ENCODE measurements around the gene CMYA5.

The CMYA5 gene

DNA sequence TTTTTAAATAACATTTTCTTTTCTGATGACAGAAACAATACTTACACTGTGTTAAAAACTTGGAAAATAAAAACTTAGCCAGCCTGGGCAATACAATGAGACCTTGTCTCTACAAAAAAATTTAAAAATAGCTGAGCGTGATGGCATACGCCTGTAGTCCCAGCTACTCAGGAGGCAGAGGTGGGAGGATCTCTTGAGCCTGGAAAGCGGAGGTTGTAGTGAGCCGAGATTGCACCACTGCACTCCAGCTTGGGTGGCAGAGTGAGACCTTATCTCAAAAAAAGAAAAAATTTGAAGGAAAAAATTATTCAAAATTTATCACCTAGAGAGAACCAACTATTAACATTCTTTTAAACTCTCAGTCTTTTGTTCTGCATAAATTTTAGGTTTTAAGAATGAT is 4.9 kb upstream of the CMYA5 start:
- no peak overlapping the region for H3K27ac ChIP-seq (ENCODE audit: insufficient read depth, low read depth, low read length, poor library complexity, severe bottlenecking)
- peaks cover 17% of the 10 kb centered on the region for H3K36me3 ChIP-seq (ENCODE audit: control insufficient read depth, insufficient read depth, low read length)
- no peaks in the 10 kb centered on the region for H3K4me1 ChIP-seq (ENCODE audit: control insufficient read depth, insufficient read depth, low read length)
- H3K9me3 ChIP-seq (ENCODE audit: control insufficient read depth, low read length), result no peaks in the 10 kb centered on the region
- no peak overlapping the region for H3K4me3 ChIP-seq (ENCODE audit: insufficient read depth, low read depth, low read length)
- peaks cover 10% of the 10 kb centered on the region for H3K27me3 ChIP-seq (ENCODE audit: control insufficient read depth, insufficient read depth, low read length, poor library complexity, severe bottlenecking)
- 89 to 96% methylated on average over 4 of the region's 4 CpGs for WGBS, 2 experiments

DNA sequence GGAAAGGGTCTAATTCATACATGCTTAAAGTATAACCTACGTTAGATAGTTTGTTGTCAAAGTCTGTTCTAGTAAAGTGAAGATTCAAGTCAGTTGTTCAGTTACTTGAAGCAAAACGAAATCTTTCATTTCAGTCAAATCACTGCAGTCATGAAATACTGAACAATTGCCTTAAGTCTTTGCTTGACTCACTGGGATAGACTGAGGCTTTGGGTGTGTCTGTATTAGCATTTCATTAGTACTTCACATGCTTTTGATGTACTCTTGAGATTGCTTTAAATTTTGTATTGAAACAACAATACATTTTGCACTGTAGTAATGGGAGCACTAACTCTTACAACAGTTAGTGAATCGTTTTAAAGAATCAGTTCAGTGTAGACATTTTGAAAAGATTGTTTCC is 4.0 kb upstream of the CMYA5 start:
- Histone ChIP-seq H3K27ac (ENCODE audit: insufficient read depth, low read depth, low read length, poor library complexity, severe bottlenecking) (no peak overlapping the region), H3K4me3 (ENCODE audit: insufficient read depth, low read depth, low read length) (no peak overlapping the region), H3K9me3 (ENCODE audit: control insufficient read depth, low read length) (no peaks in the 10 kb centered on the region), H3K4me1 (ENCODE audit: control insufficient read depth, insufficient read depth, low read length) (no peaks in the 10 kb centered on the region), H3K27me3 (ENCODE audit: control insufficient read depth, insufficient read depth, low read length, poor library complexity, severe bottlenecking) (peaks cover 13% of the 10 kb centered on the region), H3K36me3 (ENCODE audit: control insufficient read depth, insufficient read depth, low read length) (peaks cover 17% of the 10 kb centered on the region)
- 90 to 95% methylated on average over 3 of the region's 3 CpGs for WGBS, 2 experiments

DNA sequence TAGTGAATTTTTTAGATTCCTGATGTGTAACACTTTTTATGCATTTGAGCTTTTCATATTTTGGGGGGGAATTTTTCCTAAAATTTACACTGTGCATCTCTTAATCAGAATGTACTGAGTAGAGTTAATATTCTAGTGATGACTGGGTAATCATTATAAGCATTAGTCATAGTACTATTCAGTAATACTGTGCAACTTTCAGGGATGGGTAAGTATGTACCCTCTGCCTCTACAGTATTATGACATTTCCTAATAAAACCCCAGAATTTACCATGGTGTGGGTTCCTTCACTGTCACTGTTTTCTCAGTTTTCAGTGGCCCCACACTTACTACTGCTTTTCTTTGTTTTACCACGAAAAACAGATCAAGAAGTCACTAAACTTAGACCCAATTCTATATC is 2.8 kb upstream of the CMYA5 start:
- 96 to 100% methylated on average over 1 of the region's 1 CpG for WGBS, 2 experiments
- Histone ChIP-seq H3K27ac (ENCODE audit: insufficient read depth, low read depth, low read length, poor library complexity, severe bottlenecking) (no peak overlapping the region), H3K27me3 (ENCODE audit: control insufficient read depth, insufficient read depth, low read length, poor library complexity, severe bottlenecking) (peaks cover 13% of the 10 kb centered on the region), H3K36me3 (ENCODE audit: control insufficient read depth, insufficient read depth, low read length) (peaks cover 15% of the 10 kb centered on the region), H3K4me3 (ENCODE audit: insufficient read depth, low read depth, low read length) (no peak overlapping the region), H3K4me1 (ENCODE audit: control insufficient read depth, insufficient read depth, low read length) (no peaks in the 10 kb centered on the region), H3K9me3 (ENCODE audit: control insufficient read depth, low read length) (no peaks in the 10 kb centered on the region)

GRCh38 chr5:79687889-79688288 is 1.7 kb upstream of the CMYA5 start:
- Histone ChIP-seq H3K4me1 (ENCODE audit: control insufficient read depth, insufficient read depth, low read length) (no peaks in the 10 kb centered on the region), H3K27ac (ENCODE audit: insufficient read depth, low read depth, low read length, poor library complexity, severe bottlenecking) (no peak overlapping the region), H3K36me3 (ENCODE audit: control insufficient read depth, insufficient read depth, low read length) (peaks cover 5% of the 10 kb centered on the region), H3K4me3 (ENCODE audit: insufficient read depth, low read depth, low read length) (no peak overlapping the region), H3K9me3 (ENCODE audit: control insufficient read depth, low read length) (no peaks in the 10 kb centered on the region), H3K27me3 (ENCODE audit: control insufficient read depth, insufficient read depth, low read length, poor library complexity, severe bottlenecking) (peaks cover 13% of the 10 kb centered on the region)
- WGBS, 2 experiments, result 93 to 100% methylated on average over 1 of the region's 1 CpG

DNA sequence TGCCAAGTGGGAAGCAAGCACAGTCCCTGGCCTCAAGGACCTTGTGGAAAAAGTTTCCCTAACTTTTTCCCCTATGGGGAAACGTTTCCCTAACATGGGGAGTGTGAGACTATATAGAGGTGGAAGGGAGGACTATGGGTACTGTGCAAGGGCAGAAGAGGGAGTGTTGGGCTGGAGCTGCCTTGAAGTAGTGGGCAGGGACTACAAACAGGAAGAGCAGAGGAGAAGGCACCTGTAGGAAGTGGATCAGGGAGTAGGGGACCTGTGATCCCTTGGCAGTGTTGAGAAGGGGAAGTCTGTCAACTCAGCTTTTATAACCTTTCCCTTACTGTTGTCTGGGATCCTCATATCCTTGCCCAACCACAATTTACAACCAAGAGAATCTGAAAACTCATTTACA is 1.4 kb downstream of the CMYA5 start:
- H3K27me3 ChIP-seq (ENCODE audit: control insufficient read depth, insufficient read depth, low read length, poor library complexity, severe bottlenecking), result peaks cover 13% of the 10 kb centered on the region
- H3K27ac ChIP-seq (ENCODE audit: insufficient read depth, low read depth, low read length, poor library complexity, severe bottlenecking), result no peak overlapping the region
- H3K9me3 ChIP-seq (ENCODE audit: control insufficient read depth, low read length), result no peaks in the 10 kb centered on the region
- 68 to 93% methylated on average over 1 of the region's 1 CpG for WGBS, 2 experiments
- no peak overlapping the region for H3K4me3 ChIP-seq (ENCODE audit: insufficient read depth, low read depth, low read length)
- H3K36me3 ChIP-seq (ENCODE audit: control insufficient read depth, insufficient read depth, low read length), result no peaks in the 10 kb centered on the region
- H3K4me1 ChIP-seq (ENCODE audit: control insufficient read depth, insufficient read depth, low read length), result no peaks in the 10 kb centered on the region

DNA sequence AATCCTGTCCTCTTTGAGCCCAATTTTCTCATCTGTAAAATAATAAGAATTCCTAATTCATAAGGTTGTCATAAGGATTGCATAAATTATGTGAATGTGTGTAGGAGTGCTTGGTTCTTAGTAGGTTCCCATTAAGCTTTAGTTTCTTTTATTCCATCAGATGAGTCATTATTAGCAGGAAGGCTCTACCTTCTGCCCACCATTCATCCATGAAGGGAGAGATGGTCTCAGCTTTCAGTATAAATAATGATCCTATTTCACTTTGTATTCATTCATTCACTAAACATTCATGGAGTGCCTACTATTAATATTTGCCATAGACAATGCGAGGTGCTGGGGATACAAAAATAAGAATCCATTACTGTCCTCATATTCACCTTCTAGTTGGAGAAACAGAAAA is 3.0 kb downstream of the CMYA5 start:
- Histone ChIP-seq H3K36me3 (ENCODE audit: control insufficient read depth, insufficient read depth, low read length) (no peaks in the 10 kb centered on the region), H3K9me3 (ENCODE audit: control insufficient read depth, low read length) (no peaks in the 10 kb centered on the region), H3K4me3 (ENCODE audit: insufficient read depth, low read depth, low read length) (no peak overlapping the region), H3K4me1 (ENCODE audit: control insufficient read depth, insufficient read depth, low read length) (no peaks in the 10 kb centered on the region), H3K27ac (ENCODE audit: insufficient read depth, low read depth, low read length, poor library complexity, severe bottlenecking) (no peak overlapping the region), H3K27me3 (ENCODE audit: control insufficient read depth, insufficient read depth, low read length, poor library complexity, severe bottlenecking) (peaks cover 13% of the 10 kb centered on the region)
- WGBS, 2 experiments, result 100% methylated on average over 1 of the region's 1 CpG

DNA sequence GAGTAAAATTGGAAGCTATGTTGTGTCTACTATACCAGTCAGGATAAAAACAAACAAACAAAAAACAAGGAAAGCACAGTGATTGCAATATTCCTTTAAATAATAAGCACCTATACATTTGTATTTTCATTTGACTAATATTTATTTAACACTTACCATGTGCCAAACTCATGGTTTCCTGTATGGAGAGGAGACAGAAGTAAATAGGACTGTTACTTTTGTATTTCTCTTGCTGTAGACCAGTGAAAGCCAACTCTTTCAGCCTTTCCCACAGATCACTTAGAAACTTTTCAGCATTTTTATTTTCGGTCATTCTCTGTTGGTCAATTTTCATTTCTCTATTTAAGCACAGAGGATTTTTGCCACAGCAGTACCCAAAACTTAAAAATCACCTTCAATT is 4.5 kb downstream of the CMYA5 start:
- Histone ChIP-seq H3K27me3 (ENCODE audit: control insufficient read depth, insufficient read depth, low read length, poor library complexity, severe bottlenecking) (peaks cover 9% of the 10 kb centered on the region), H3K9me3 (ENCODE audit: control insufficient read depth, low read length) (no peaks in the 10 kb centered on the region), H3K4me1 (ENCODE audit: control insufficient read depth, insufficient read depth, low read length) (no peaks in the 10 kb centered on the region), H3K36me3 (ENCODE audit: control insufficient read depth, insufficient read depth, low read length) (no peaks in the 10 kb centered on the region), H3K27ac (ENCODE audit: insufficient read depth, low read depth, low read length, poor library complexity, severe bottlenecking) (no peak overlapping the region), H3K4me3 (ENCODE audit: insufficient read depth, low read depth, low read length) (no peak overlapping the region)
- WGBS, 2 experiments, result 88 to 97% methylated on average over 1 of the region's 1 CpG

DNA sequence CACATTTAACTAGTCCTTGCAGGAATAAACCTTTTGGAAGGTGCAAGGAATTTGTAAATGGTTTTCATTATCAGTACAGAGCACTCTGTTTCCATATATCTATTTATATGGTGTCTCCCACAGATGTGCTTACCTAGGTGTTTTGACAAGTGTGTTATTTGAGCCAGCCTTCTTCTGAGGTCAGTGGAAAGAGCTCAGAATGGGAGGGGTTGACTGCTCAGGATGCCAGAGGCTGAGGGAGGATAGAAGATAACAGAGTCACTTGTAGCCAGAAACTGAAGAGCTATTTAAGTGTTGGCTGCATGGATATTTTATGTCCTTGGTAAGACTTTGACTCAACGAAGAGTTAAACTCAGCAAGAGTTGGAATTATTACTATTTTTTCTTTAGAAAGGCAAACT is 5.0 kb downstream of the CMYA5 start:
- WGBS, 2 experiments, result 83% methylated on average over 1 of the region's 1 CpG; no CpG with 5 or more reads in 1 of the 2 experiments
- Histone ChIP-seq H3K36me3 (ENCODE audit: control insufficient read depth, insufficient read depth, low read length) (no peaks in the 10 kb centered on the region), H3K27me3 (ENCODE audit: control insufficient read depth, insufficient read depth, low read length, poor library complexity, severe bottlenecking) (peaks cover 4% of the 10 kb centered on the region), H3K27ac (ENCODE audit: insufficient read depth, low read depth, low read length, poor library complexity, severe bottlenecking) (no peak overlapping the region), H3K4me3 (ENCODE audit: insufficient read depth, low read depth, low read length) (no peak overlapping the region), H3K9me3 (ENCODE audit: control insufficient read depth, low read length) (no peaks in the 10 kb centered on the region), H3K4me1 (ENCODE audit: control insufficient read depth, insufficient read depth, low read length) (no peaks in the 10 kb centered on the region)

DNA sequence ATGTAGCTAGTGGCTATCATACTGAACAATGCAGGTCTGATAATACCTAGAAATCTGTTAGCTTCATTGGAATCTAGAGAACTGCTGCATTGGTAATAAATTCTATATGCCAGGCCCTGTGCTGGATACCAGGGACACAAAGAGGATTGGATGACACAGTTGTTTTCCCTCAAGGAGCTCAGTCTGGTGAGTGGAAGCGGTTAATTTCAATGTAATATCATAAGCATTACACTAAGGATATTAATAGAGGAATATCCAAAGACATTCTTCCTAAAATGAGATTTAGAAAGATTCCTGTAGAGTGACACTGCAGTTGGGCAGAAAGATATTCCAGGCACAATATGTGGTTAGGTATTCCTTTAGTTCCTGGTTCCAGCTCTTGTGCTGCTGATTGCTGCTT is 5.9 kb downstream of the CMYA5 start:
- no peaks in the 10 kb centered on the region for H3K27me3 ChIP-seq (ENCODE audit: control insufficient read depth, insufficient read depth, low read length, poor library complexity, severe bottlenecking)
- no peak overlapping the region for H3K27ac ChIP-seq (ENCODE audit: insufficient read depth, low read depth, low read length, poor library complexity, severe bottlenecking)
- no peaks in the 10 kb centered on the region for H3K36me3 ChIP-seq (ENCODE audit: control insufficient read depth, insufficient read depth, low read length)
- no peaks in the 10 kb centered on the region for H3K9me3 ChIP-seq (ENCODE audit: control insufficient read depth, low read length)
- WGBS, 2 experiments, result no CpG with 5 or more reads among the region's 1 CpG
- no peak overlapping the region for H3K4me3 ChIP-seq (ENCODE audit: insufficient read depth, low read depth, low read length)
- no peaks in the 10 kb centered on the region for H3K4me1 ChIP-seq (ENCODE audit: control insufficient read depth, insufficient read depth, low read length)

GRCh38 chr5:79697222-79698170 is 7.9 kb downstream of the CMYA5 start:
- no peak overlapping the region for H3K27ac ChIP-seq (ENCODE audit: insufficient read depth, low read depth, low read length, poor library complexity, severe bottlenecking)
- WGBS, 2 experiments, result 92 to 94% methylated on average over 2 to 4 of the region's 4 CpGs

More at GRCh38 chr5:79697222-79698170, 7.9 kb downstream of the CMYA5 start:
- no peak overlapping the region for H3K4me3 ChIP-seq (ENCODE audit: insufficient read depth, low read depth, low read length)
- no peaks in the 10 kb centered on the region for H3K4me1 ChIP-seq (ENCODE audit: control insufficient read depth, insufficient read depth, low read length)
- no peaks in the 10 kb centered on the region for H3K27me3 ChIP-seq (ENCODE audit: control insufficient read depth, insufficient read depth, low read length, poor library complexity, severe bottlenecking)
- H3K9me3 ChIP-seq (ENCODE audit: control insufficient read depth, low read length), result no peaks in the 10 kb centered on the region
- no peaks in the 10 kb centered on the region for H3K36me3 ChIP-seq (ENCODE audit: control insufficient read depth, insufficient read depth, low read length)
